WI38 (cell line): ENCODE results near the gene LRP11.

Experiments
- H3K4me3 ChIP-seq: 2 replicates; pipeline ENCODE4 v1.5.1; 2011; ENCODE audit warnings: low read depth, mild to moderate bottlenecking, control low read depth, low read length
- TF ChIP-seq, protein P1 (sequence below): IDR thresholded peaks from 2 replicates; pipeline ENCODE4 v1.5.1; 2012; ENCODE audit warnings: low read depth, mild to moderate bottlenecking, control low read depth, low read length

LRP11 gene

DNA sequence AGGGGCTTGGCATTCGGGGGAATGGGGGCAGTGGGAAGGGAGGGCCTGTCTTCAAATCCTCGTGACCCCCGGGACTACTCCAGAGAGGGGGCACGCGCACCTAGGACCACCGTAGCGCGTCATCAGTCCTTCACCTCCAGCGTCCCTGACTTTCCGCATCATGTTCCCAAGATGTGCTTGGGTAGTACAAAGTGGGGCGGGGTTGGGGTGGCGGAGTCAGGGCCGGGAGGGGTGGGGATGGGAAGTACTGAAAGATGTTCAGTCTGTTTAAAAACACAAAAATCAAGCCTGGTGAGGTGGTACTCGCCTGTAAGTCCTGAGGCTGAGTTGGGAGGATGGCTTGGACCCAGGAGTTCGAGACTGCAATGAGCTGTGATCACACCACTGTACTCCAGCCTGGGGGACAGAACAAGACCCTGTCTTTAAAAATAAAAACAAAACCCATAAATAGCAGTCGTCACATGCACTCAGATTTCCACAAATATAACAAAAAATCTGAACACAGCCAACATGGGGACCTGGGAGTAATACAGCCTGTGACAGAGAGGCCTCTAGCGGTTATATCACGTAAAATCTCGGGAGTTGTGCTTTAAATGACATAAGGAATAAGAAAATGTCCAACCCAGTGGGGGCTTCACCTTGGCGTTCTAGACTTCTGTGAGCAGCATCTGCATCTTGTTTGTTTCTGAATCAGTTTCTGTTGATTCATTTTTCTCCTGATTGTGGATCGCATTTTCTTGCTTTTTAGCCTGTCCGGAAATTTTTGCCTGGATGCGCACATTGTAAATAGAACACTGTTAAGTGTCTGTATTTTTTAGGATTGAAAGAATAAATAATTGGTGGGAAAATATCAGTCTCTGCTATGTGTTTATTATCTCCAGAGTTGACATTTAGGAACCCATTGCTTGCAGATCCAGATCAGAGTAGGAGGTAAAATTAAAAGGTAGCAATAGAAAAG lies 698 bp upstream of the LRP11 start:
- TF ChIP-seq, protein P1, sequence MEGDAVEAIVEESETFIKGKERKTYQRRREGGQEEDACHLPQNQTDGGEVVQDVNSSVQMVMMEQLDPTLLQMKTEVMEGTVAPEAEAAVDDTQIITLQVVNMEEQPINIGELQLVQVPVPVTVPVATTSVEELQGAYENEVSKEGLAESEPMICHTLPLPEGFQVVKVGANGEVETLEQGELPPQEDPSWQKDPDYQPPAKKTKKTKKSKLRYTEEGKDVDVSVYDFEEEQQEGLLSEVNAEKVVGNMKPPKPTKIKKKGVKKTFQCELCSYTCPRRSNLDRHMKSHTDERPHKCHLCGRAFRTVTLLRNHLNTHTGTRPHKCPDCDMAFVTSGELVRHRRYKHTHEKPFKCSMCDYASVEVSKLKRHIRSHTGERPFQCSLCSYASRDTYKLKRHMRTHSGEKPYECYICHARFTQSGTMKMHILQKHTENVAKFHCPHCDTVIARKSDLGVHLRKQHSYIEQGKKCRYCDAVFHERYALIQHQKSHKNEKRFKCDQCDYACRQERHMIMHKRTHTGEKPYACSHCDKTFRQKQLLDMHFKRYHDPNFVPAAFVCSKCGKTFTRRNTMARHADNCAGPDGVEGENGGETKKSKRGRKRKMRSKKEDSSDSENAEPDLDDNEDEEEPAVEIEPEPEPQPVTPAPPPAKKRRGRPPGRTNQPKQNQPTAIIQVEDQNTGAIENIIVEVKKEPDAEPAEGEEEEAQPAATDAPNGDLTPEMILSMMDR, result peak; percentile 57
- peak overlapping the region; percentile 64 for H3K4me3 ChIP-seq

DNA sequence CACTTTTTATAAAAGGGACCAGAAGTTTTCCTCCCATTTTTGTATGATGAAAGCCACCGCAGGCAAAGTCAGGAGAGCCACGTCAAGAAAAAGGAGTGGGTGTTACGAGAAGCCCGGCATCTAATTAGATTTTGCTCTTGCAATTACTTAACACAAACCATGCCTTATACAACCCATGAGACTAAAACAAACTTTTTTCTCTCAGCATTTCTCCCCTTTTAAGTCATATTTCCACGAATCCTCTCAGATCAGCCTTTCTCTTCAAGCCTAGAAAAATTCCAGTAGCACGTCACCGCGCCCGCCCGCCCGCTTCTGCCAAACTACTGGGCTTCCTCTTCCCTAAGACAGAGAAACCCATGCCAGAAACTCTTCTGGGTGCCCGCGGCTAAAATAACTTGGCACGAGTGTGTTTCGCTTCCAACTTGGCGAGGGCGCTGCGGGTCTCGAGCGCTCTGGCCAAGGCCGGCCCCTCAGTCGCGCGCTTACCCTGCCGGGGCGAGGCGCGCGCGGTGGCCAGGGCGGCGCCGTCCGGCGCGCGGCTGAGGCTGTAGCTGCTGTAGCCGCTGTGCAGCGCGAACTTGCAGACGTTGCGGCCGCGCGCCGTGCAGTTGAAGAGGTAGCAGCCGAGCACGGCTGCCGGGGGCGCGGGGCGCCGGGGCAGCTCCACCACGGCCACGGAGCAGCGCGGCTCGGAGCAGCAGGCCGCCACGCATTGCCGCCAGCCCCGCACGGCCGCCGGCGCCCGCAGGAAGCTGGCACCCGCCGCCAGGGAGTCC lies 1.0 kb downstream of the LRP11 start:
- TF ChIP-seq, protein P1, result no peak
- peak overlapping the region; percentile 64 for H3K4me3 ChIP-seq

- peak overlapping the region; percentile 64 for H3K4me3 ChIP-seq
These were observed 1.8 kb downstream of the LRP11 start for GRCh38 chr6:149862424-149862738.

DNA sequence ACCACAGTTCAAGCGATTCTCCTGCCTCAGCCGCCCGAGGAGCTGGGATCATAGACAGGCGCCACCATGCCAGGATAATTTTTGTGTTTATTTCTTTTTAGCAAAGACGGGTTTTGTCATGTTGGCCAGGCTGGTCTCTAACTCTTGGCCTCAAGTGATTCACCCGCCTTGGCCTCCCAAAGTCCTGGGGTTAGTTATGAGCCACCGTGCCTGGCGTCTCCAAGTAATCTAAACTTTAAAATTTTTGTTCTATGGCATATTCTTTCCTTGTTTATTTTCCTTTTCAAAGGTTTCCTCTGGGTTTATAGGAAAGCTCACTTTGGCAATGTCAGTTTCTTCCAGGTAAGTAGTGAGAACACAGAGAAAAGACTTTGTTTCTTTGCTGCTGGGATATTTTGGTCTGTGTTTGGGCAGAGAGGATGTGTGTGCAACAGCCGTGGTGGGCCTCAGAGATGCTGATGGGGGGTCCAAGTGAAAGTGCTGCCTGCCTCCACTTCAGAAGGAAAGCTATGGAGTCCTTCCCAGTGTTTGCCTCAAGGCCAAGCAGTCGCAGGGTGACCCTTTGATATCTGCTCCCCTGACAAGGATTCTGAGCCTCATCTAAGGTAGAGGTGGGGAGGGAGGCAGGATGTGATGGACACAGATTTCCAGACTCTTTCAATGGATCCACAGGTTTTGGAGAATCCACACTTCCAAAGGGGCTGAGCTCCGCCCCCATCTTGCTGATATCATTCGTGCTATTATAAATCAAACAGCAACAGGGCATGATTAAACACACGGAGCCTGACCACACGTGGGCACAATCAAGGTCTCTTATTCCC lies 2.3 kb downstream of the LRP11 start:
- H3K4me3 ChIP-seq, result peak overlapping the region; percentile 64
- TF ChIP-seq, protein P1, result no peak

DNA sequence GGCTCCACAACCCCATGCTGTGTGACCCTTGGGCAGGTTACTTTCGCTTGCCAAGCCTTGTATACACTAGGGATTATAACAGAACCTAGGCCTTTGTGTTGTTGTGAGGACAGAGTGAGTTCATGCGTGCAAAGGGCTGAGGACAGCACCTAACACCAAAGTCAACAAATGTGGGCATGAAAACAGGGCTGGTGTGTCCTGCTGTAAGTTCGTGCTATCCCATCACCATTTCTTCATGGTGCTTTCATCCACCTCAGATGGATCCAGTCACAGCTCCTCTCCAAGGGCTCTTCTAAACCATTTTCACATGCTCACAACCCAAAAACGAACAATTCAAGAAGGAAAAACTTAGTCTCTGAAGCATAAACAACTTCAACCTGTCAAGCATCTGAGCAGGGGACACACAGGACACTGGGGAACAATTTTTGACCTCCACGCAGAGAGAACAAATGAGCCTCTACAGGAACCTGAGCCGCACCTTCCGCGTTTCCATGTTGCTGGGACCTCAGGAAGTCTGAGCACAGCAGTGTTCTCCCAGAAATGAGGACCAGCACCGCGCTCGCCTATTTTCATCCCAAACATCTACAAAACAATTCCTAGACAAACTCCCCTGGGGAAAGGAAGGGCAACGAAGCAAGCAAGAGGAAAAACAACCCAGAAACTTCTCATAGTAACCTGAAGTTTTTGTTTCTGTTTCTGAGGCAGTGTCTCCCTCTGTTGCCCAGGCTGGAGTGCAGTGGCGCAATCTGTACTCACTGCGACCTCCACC lies 3.1 kb downstream of the LRP11 start:
- TF ChIP-seq, protein P1, result peak; percentile 25; the same call in 1 of the 2 replicates
- H3K4me3 ChIP-seq, result peak overlapping the region; percentile 64

GRCh38 chr6:149860513-149860833 lies 3.7 kb downstream of the LRP11 start:
- peak overlapping the region; percentile 64 for H3K4me3 ChIP-seq
- TF ChIP-seq, protein P1, result no peak

- TF ChIP-seq, protein P1, result no peak
- no peak overlapping the region for H3K4me3 ChIP-seq
These were observed 4.2 kb downstream of the LRP11 start for GRCh38 chr6:149859938-149860337.
